Activated CD8-positive, alpha-beta memory T cell treated with anti-CD3 and anti-CD28 coated beads, Interleukin-2, amount 10 ng/mL, durations not matched to agents 7 days and 5 days (primary cell): ENCODE data around the gene SH3BP2. TPM values are rescaled to one million over a fixed set of nuclear protein-coding genes. Genes with fewer than 3 reads are reported as not detected.
"Not testable (repeated sequence)": the region's sequence is repeated elsewhere in the genome, so short reads cannot be mapped to it uniquely, and the experiment has no call there.

Experiments
- ATAC-seq: fragments of 150-1000 bp; cut with Tn5 transposase; one replicate; pipeline ENCODE4 v1.10.0; 2021; ENCODE audit warnings: moderate library complexity
- CTCF ChIA-PET: fragments of 350-600 bp; sonication (Branson Sonifier 250); formaldehyde crosslinking; loops from one replicate; lab custom pipeline; 2021; ENCODE audit warnings: antibody characterized with exemption; lab: Charles Lee
- DNase-seq: peaks from one replicate; pipeline ENCODE4 v3.0.0-alpha.2; 2020
- H3K27ac Mint-ChIP-seq: one replicate; pipeline ENCODE4 v1.8.0; 2021; ENCODE audit warnings: mild to moderate bottlenecking, mixed read lengths
- H3K27me3 Mint-ChIP-seq: one replicate; pipeline ENCODE4 v1.8.0; 2021; ENCODE audit warnings: mixed read lengths
- H3K36me3 Mint-ChIP-seq: one replicate; pipeline ENCODE4 v1.8.0; 2021; ENCODE audit warnings: mild to moderate bottlenecking, mixed read lengths
- H3K4me1 Mint-ChIP-seq: one replicate; pipeline ENCODE4 v1.8.0; 2021; ENCODE audit warnings: mixed read lengths
- H3K4me3 Mint-ChIP-seq: one replicate; pipeline ENCODE4 v1.8.0; 2021; ENCODE audit warnings: mild to moderate bottlenecking, moderate library complexity, mixed read lengths
- H3K9me3 Mint-ChIP-seq: one replicate; pipeline ENCODE4 v1.8.0; 2022; ENCODE audit warnings: low read depth, mixed read lengths
- total RNA-seq, 2 experiments: library from RNA; stranded (reverse); gene quantifications; one replicate each; pipeline ENCODE4 v1.2.3, GENCODE V29; 2021

Gene SH3BP2
- total RNA-seq, 2 experiments from 2014 or later = 88.0 to 105 TPM

DNA sequence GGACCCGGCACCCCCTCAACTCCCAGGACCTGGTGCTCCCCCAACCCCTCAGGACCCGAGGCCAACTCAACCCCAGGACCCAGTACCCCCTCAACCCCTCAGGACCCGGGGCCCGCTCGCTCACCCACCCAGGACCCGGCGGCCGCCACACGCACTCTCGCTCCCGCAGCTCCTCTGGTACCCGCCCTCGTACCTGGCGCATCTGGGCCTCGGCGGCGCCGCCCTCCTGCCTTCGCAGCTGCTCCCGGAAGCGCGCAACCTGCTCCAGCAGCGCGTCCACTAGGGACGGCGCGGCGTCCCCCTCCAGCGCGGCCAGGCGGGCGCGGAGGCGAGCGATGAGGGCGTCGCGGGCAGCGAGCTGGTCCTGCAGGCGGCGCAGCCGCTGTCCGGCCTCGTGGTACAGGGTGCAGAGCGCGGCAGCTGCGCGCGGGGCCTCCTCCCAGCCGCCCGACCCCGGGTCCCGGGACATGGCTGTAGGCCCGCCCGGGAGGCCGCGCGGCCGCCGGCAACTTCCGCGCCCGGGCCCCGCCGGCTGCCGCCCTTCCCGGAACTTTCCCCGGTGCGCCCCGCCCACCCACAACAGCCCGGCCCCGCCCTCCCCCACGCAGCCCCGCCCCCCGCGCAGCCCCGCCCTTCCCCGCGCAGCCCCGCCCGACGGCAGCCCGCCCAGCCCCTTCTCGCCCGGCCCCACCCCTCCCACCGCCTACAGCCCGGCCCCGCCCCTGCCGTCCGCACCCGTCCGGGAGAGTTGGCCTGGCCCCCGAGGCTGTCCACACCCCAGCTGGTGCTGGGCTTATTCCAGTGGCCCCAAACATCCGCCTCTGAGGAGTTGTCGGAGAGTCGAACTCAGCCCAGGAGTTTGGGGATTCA lies 36.8 kb upstream of the SH3BP2 start, which contains the start of gene TNIP2:
Gene TNIP2 (minus strand): TSS at position 516 of the 870 bp plus-strand sequence. CDS start 47 bp downstream, at position 469.
- H3K36me3 Mint-ChIP-seq = peaks cover 2% of the 10 kb centered on the region
- H3K4me1 Mint-ChIP-seq = peaks cover 29% of the 10 kb centered on the region
- DNase-seq = peak; percentile 82
- ATAC-seq = peak; percentile 86
- H3K4me3 Mint-ChIP-seq = peak within 1 kb of the TSS; percentile 78
- CTCF ChIA-PET = interaction anchor here (0.9 to 3.9 kb wide), 6 partner anchors 8 to 220 kb away, joined by 3 to 19 read pairs (median 4); partner anchors contain the start of genes FAM193A and GRK4
- peak within 1 kb of the TSS; percentile 36 for H3K27ac Mint-ChIP-seq
- H3K27me3 Mint-ChIP-seq = no peaks in the 10 kb centered on the region
- no peaks in the 10 kb centered on the region for H3K9me3 Mint-ChIP-seq

GRCh38 chr4:2756691-2757350 lies 36.1 kb upstream of the SH3BP2 start:
- H3K36me3 Mint-ChIP-seq = peaks cover 2% of the 10 kb centered on the region
- no peaks in the 10 kb centered on the region for H3K27me3 Mint-ChIP-seq
- H3K9me3 Mint-ChIP-seq = no peaks in the 10 kb centered on the region
- peaks cover 34% of the 10 kb centered on the region for H3K4me1 Mint-ChIP-seq
- H3K4me3 Mint-ChIP-seq = peak overlapping the region; percentile 50
- CTCF ChIA-PET = interaction anchor here (0.8 to 3.9 kb wide), 5 partner anchors 10 to 221 kb away, joined by 3 to 19 read pairs (median 4); partner anchors contain the start of genes FAM193A and GRK4
- DNase-seq (no peak), ATAC-seq (no peak)
- H3K27ac Mint-ChIP-seq = peak overlapping the region; percentile 36

DNA sequence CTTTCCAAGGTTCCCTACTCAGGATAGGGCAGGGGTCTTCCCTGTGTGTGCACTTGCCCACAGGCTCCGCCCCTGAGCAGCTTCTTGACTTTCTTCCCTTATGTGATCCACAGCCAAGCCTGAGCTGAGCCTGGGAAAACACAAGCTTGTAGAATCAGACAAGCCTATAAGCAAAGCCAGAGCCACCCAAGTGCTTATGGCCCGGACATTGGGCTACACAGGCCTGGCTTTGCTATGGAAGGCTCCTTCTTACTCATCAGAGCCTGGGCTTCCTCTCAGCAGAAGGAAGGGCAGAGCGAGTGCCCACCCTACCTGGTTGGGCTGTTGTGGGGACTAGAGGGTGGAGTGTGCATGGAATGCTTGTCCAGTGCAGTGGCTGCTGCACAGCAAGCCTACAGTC lies 35.5 kb upstream of the SH3BP2 start:
- DNase-seq (no peak), ATAC-seq (no peak)
- Mint-ChIP-seq H3K4me1 (peaks cover 35% of the 10 kb centered on the region), H3K9me3 (no peaks in the 10 kb centered on the region), H3K36me3 (no peaks in the 10 kb centered on the region), H3K27ac (no peak overlapping the region), H3K27me3 (no peaks in the 10 kb centered on the region), H3K4me3 (peak overlapping the region; percentile 15)
- CTCF ChIA-PET = interaction anchor here (0.8 to 3.9 kb wide), 3 partner anchors 9 to 197 kb away, joined by 3 to 19 read pairs (median 3); no protein-coding TSS in a partner anchor

GRCh38 chr4:2761035-2761923 lies 31.6 kb upstream of the SH3BP2 start:
- H3K4me1 Mint-ChIP-seq = peaks cover 22% of the 10 kb centered on the region
- peak; percentile 75 for DNase-seq

DNA sequence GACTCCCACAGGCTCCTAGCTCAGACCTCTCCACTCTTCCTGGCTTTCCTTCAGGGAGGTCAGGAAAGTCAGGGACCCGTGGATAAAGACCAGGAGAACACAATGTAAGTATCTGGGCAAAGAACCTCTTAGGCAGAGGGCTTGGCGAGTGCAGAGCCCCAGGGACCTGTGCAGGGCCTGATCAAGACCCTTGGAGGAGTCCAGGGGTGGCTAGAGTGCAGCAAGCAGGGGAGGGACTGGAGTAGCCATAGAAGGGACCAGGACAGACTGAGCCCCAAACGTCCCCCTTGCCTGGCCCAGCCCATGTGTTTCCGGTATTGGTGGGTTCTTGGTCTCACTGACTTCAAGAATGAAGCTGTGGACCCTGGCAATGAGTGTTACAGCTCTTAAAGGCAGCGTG lies 30.8 kb upstream of the SH3BP2 start:
- H3K36me3 Mint-ChIP-seq = no peaks in the 10 kb centered on the region
- H3K9me3 Mint-ChIP-seq = no peaks in the 10 kb centered on the region
- CTCF ChIA-PET = interaction anchor here (1.2 to 4.3 kb wide), 5 partner anchors 15 to 202 kb away, joined by 4 to 41 read pairs (median 7); partner anchors contain the start of genes GRK4 and NOP14

More at GRCh38 chr4:2761035-2761923, 31.6 kb upstream of the SH3BP2 start:
- no peaks in the 10 kb centered on the region for H3K9me3 Mint-ChIP-seq
- no peaks in the 10 kb centered on the region for H3K36me3 Mint-ChIP-seq
- no peak overlapping the region for H3K4me3 Mint-ChIP-seq
- CTCF ChIA-PET = interaction anchor here (1.3 to 4.3 kb wide), 3 partner anchors 14 to 193 kb away, joined by 4 to 41 read pairs (median 6); no protein-coding TSS in a partner anchor
- no peaks in the 10 kb centered on the region for H3K27me3 Mint-ChIP-seq
- ATAC-seq = peak; percentile 11
- no peak overlapping the region for H3K27ac Mint-ChIP-seq

DNA sequence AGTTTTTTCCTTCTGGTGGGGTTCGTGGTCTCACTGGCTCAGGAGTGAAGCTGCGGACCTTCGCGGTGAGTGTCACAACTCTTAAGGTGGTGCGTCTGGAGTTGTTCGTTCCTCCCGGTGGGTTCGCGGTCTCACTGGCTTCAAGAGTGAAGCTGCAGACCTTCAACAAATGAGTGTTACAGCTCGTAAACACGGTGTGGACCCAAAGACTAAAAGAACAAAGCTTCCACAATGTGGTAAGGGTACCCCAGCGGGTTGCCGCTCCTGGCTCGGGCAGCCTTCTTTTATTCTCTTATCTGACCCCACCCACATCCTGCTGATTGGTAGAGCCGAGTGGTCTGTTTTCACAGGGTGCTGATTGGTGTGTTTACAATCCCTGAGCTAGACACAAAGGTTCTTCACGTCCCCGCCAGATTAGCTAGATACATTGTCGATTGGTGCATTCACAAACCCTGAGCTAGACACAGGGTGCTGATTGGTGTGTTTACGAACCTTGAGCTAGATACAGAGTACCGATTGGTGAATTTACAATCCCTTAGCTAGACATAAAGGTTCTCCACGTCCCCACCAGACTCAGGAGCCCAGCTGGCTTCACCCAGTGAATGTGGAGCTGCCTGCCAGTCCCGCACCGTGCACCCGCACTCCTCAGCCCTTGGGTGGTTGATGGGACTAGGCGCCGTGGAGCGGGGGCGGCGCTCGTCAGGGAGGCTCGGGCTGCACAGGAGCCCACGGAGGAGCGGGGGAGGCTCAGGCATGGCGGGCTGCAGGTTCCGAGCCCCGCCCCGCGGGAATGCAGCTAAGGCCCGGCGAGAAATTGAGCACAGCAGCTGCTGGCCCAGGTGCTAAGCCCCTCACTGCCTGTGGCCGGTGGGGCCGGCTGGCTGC lies 30.2 kb upstream of the SH3BP2 start:
- not testable (repeated sequence) for DNase-seq, ATAC-seq, H3K4me3 Mint-ChIP-seq, H3K27ac Mint-ChIP-seq, H3K27me3 Mint-ChIP-seq, H3K36me3 Mint-ChIP-seq, H3K9me3 Mint-ChIP-seq
- peaks cover 14% of the 10 kb centered on the region for H3K4me1 Mint-ChIP-seq
- CTCF ChIA-PET = interaction anchor here (0.7 to 4.3 kb wide), 19 partner anchors 7 to 216 kb away, joined by 3 to 41 read pairs (median 5); partner anchors contain the start of genes GRK4, NOP14 and TNIP2

More for the DNA sequence above, 30.8 kb upstream of the SH3BP2 start:
- DNase-seq = no peak
- ATAC-seq = no peak
- no peaks in the 10 kb centered on the region for H3K27me3 Mint-ChIP-seq
- H3K27ac Mint-ChIP-seq = no peak overlapping the region
- no peak overlapping the region for H3K4me3 Mint-ChIP-seq
- H3K4me1 Mint-ChIP-seq = peaks cover 17% of the 10 kb centered on the region

GRCh38 chr4:2763511-2763967 lies 29.3 kb upstream of the SH3BP2 start:
- CTCF ChIA-PET = interaction anchor here (0.6 to 4.3 kb wide), 36 partner anchors 8 to 282 kb away, joined by 3 to 41 read pairs (median 4); partner anchors contain the start of genes GRK4, NOP14 and TNIP2
- peaks cover 14% of the 10 kb centered on the region for H3K4me1 Mint-ChIP-seq
- no peaks in the 10 kb centered on the region for H3K36me3 Mint-ChIP-seq
- H3K27ac Mint-ChIP-seq = no peak overlapping the region
- DNase-seq (no peak), ATAC-seq (no peak)
- H3K27me3 Mint-ChIP-seq = no peaks in the 10 kb centered on the region
- no peaks in the 10 kb centered on the region for H3K9me3 Mint-ChIP-seq
- H3K4me3 Mint-ChIP-seq = peak overlapping the region; percentile 72

- no peak for DNase-seq
- H3K9me3 Mint-ChIP-seq = no peaks in the 10 kb centered on the region
- CTCF ChIA-PET = interaction anchor here (0.7 to 4.3 kb wide), 4 partner anchors 8 to 52 kb away, joined by 3 to 41 read pairs (median 3); no protein-coding TSS in a partner anchor
- H3K27me3 Mint-ChIP-seq = no peaks in the 10 kb centered on the region
- peaks cover 29% of the 10 kb centered on the region for H3K4me1 Mint-ChIP-seq
- H3K27ac Mint-ChIP-seq = no peak overlapping the region
- H3K36me3 Mint-ChIP-seq = no peaks in the 10 kb centered on the region
- H3K4me3 Mint-ChIP-seq = no peak overlapping the region
- no peak for ATAC-seq
Observed at GRCh38 chr4:2765832-2766526, 26.9 kb upstream of the SH3BP2 start.

DNA sequence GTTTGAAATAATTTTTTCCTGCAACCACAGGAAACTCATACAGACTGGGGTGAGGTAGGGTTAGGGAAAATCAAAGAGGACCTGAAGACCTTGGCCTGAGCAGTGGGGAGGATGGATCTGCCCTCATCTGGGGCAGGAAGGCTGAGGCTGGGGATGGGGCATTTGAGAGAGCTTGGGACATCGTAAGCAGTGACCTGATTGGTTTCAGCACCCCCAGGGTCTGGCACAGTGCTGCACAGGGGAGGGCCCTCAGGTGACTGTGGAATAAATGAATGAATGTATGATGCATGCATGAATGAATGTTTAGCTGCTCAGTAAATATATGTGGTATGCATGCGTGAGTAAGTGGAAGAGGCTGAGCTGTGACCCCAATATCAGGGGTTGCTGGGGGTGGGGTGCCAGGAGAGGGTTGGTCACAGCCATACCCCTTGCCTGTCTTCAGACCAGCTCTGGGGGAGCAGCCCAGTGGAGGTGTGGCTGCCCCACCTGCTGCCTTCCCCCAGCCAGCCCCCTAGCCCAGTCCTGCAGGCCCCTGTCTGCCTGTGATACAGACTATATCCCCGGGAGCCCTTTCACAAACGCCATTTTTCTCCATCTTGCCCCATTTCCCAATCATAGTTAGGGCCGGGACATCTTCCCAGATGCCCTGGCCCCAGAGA lies 25.7 kb upstream of the SH3BP2 start:
- H3K9me3 Mint-ChIP-seq = no peaks in the 10 kb centered on the region
- peaks cover 33% of the 10 kb centered on the region for H3K4me1 Mint-ChIP-seq
- no peaks in the 10 kb centered on the region for H3K27me3 Mint-ChIP-seq
- CTCF ChIA-PET = interaction anchor here (0.9 to 1.3 kb wide), 3 partner anchors 9 to 187 kb away, joined by 3 read pairs; no protein-coding TSS in a partner anchor
- DNase-seq (no peak), ATAC-seq (no peak)
- no peak overlapping the region for H3K4me3 Mint-ChIP-seq
- H3K27ac Mint-ChIP-seq = no peak overlapping the region
- no peaks in the 10 kb centered on the region for H3K36me3 Mint-ChIP-seq

DNA sequence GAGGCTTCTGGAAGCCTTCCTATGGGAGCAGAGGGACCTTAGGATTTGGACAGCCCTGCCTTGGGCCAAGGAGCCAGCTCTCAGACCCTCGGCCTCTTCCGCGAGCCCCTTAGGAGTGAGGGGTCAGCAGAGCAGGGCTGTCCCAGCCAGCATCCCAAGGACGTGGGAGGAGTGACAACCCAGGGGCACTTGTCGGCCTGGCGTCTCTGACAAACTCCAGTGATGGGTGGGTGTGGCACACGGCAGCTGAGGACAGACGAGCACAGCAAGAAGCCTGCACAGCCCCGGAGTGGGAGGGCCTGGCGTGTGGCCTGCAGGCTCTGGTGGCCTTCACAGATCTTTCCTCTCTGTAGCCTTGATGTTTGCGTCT lies 25.2 kb upstream of the SH3BP2 start:
- Mint-ChIP-seq H3K36me3 (no peaks in the 10 kb centered on the region), H3K27me3 (no peaks in the 10 kb centered on the region), H3K9me3 (no peaks in the 10 kb centered on the region), H3K4me3 (no peak overlapping the region), H3K4me1 (peaks cover 36% of the 10 kb centered on the region), H3K27ac (no peak overlapping the region)
- no peak for ATAC-seq
- no peak for DNase-seq
- CTCF ChIA-PET = interaction anchor here (0.9 to 1.2 kb wide), 3 partner anchors 16 to 187 kb away, joined by 3 to 5 read pairs (median 3); no protein-coding TSS in a partner anchor
